HG02885 (cell line): Measurements from ENCODE around the gene MAP4K4.
"Not testable (repeated sequence)": the region's sequence is repeated elsewhere in the genome, so short reads cannot be mapped to it uniquely, and the experiment has no call there.

Source experiments
- ATAC-seq: cut with Tn5 transposase; IDR thresholded peaks from one replicate; pipeline ENCODE4 v1.9.1; 2021; ENCODE audit warnings: mild to moderate bottlenecking; ENCODE audit not compliant: unreplicated experiment, poor library complexity

Gene MAP4K4

DNA sequence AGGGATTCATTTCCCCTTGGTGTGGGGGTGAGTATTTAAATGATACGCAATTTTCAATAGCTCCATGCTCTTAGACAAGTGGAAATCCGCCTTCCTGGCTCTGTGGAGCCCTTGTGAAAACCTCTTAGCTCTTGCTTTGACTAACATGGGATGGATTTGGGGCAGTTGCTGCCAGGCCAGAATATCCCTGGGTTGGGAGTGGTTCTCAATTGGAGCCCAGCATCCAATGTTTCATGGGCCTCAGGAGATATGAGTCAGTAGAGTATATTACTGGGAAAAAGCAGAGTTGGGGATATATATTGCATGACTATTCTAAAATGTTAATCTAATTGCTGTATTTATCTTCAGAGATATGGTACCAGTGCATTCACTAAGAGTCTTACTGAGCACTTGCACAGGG is 189.8 kb downstream of the MAP4K4 start:
- ATAC-seq: no peak

GRCh38 chr2:101889460-101890098 is 192.1 kb downstream of the MAP4K4 start:
- ATAC-seq: no peak

DNA sequence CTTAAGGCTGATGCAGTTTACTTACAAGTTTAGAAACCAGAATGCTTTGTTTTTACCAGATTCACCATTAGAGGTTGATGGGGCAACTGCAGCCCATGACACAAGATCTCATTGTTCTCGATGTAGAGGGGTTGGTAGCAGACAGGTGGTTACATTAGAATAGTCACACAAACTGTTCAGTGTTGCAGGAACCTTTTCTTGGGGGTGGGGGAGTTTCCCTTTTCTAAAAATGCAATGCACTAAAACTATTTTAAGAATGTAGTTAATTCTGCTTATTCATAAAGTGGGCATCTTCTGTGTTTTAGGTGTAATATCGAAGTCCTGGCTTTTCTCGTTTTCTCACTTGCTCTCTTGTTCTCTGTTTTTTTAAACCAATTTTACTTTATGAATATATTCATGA is 194.9 kb downstream of the MAP4K4 start:
- ATAC-seq: peak; percentile 52

DNA sequence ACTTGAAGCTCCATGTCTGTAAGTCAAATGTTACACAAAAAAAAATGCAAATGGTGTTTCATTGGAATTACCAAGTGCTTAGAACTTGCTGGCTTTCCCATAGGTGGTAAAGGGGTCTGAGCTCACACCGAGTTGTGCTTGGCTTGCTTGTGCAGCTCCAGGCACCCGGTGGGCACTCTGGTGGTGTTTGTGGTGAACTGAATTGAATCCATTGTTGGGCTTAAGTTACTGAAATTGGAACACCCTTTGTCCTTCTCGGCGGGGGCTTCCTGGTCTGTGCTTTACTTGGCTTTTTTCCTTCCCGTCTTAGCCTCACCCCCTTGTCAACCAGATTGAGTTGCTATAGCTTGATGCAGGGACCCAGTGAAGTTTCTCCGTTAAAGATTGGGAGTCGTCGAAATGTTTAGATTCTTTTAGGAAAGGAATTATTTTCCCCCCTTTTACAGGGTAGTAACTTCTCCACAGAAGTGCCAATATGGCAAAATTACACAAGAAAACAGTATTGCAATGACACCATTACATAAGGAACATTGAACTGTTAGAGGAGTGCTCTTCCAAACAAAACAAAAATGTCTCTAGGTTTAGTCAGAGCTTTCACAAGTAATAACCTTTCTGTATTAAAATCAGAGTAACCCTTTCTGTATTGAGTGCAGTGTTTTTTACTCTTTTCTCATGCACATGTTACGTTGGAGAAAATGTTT is 196.3 kb downstream of the MAP4K4 start:
- ATAC-seq: no peak

DNA sequence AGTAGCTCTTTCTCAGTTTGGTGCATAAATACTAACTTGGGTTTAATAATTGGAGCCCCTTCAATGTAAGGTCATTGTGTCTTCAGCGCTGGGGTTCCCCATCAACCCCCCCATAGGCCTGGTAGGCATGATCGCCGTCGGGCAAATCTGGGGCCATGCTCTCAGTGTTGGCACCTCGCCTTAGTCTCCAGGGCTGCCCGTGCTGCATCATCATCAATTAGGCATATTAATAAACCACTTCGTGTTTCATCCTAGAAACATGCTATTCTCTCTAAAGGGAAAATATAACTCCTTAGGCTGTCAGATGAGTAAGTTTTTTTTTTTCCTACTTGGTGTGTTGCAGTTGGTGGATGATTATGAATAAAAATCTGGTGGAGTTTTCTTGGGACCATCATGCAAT is 197.5 kb downstream of the MAP4K4 start:
- ATAC-seq: no peak

GRCh38 chr2:101895819-101896322 is 198.4 kb downstream of the MAP4K4 start:
- no peak for ATAC-seq

DNA sequence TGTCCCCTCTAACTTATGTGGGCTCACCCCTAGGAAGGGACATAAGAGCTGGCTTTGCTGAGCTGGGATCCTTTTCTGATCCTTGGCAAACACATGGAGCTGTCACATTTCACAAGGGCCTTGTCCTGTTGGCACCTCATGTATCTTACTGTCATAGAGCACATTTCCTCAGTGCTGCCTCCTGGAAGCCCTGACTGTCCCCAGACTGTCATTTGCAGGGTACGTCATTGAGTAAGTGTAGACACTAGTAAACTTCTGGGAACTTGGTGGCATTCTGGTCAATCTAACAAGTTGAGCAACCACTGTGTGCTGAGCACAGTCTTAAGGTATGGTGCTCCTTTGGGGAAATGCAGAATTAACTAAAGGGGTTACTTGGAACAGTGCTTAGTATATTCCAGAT is 199.8 kb downstream of the MAP4K4 start:
- ATAC-seq: no peak

DNA sequence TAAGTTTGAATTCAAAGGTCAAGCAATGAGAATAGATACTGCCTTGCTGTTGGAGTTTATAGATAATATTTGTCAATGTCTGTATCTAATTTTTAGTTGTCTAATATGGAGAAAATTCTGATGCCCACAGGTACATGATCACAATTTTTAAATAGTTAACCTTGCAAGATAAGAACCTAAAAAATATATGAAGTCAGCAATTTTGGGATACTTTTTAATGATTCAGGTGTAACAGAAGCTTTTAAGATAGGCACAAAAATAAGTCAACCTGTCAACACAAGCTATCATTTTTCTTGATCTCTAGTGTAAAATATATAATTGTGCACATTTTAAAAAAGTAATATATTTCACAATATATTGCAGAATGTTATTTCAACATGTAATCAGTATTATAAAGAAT is 201.8 kb downstream of the MAP4K4 start:
- no peak for ATAC-seq

DNA sequence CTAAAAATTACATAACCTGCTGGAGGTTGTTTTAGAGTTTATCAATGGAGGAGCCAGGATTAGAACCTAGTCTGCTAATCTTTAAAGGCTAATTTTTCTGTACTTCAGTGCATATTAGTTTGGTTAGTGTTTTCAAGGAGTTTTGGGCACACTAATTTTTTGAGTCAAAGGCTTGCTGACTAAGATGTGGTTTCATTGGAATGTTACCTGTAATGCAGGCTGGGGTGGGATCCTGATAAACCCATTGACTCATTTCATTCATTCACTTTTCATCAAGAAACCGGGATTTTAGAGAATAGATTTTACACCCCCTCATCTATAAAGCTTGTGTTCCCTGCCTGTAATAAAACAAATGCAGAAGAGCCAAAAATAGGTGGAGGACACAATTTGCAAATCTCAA is 202.4 kb downstream of the MAP4K4 start:
- no peak for ATAC-seq

DNA sequence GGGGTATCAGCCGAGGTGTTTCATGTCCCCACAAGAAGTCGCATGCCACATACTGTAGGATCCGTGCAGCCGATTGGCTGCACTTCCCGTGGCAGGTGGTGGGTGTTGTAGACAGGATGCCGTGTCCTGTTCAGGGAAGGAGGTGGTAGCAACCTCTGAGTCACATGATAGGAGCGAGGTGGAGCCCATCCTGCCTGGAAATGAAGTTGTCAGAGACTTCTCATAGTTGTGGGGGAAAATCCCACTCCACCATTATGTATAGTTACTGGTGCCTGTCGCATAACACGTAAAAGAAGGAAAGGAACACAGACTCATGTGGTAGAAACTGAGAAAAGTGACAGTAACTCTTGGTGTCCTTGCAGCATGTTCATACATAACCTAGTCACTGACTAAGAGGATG is 202.9 kb downstream of the MAP4K4 start:
- peak; percentile 94 for ATAC-seq

GRCh38 chr2:101901241-101901640 is 203.7 kb downstream of the MAP4K4 start:
- no peak for ATAC-seq

GRCh38 chr2:101902169-101902568 is 204.7 kb downstream of the MAP4K4 start:
- ATAC-seq: no peak

- ATAC-seq: no peak
Observed at GRCh38 chr2:101904916-101905315, 207.4 kb downstream of the MAP4K4 start.

DNA sequence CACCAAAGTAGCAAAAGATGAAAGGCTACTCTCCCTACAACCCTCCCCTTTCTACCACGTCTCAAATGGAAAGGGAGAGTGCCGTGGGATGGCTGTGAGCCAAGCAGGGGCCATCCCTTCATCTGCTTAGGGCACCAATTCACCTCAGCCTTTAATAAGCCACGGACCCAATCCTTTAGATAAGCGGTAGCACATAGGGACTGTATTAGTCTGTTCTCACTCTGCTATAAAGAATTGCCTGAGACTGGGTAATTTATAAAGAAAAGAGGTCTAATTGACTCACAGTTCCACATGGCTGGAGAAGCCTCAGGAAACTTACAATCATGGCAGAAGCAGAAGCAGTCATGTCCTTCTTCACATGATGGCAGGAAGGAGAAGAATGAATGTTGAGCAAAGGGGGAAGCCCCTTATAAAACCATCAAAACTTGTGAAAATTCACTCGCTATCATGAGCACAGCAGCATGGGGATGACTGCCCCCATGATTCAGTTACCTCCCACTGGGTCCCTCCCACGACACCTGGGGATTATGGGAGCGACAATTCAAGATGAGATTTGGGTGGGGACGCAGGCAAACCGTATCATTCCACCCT is 208.3 kb downstream of the MAP4K4 start:
- no peak for ATAC-seq

GRCh38 chr2:101909760-101910159 is 212.3 kb downstream of the MAP4K4 start:
- ATAC-seq: no peak

DNA sequence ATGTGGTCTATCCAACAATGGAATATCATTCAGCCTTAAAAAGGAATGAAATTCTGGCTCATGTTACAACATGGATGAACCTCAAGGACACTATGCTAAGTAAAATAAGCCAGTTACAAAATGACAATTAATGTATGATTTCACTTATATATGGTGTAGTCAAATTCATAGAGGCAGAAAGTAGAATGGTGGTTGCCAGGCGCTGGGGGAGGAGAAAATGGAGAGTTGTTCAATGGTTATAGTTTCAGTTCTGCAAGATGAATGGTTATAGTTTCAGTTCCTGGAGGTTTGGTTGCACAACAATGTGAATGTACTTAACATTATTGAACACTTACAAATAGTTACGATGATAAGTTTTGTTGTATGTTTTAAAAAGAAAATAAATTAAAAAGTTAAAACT is 215.0 kb downstream of the MAP4K4 start:
- ATAC-seq: peak; percentile 94

GRCh38 chr2:101921319-101921952 is 223.9 kb downstream of the MAP4K4 start:
- peak; percentile 61 for ATAC-seq

DNA sequence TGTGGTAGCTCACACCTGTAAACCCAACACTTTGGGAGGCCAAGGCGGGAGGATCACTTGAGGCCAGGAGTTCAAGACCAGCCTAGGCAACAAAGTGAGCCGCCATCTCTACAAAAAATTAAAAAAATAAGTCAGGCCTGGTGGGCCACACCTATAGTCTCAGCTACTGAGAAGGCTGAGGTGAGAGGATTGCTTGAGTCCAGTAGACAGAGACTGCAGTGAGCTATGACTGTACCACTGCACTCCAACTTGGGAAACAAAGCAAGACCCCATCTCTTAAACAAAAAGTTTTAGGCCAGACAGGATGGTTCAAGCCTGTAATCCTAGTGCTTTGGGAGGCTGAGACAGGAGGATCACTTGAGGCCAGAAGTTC is 224.4 kb downstream of the MAP4K4 start:
- ATAC-seq: no peak

- ATAC-seq: not testable (repeated sequence)
Observed at GRCh38 chr2:101924311-101924710, 226.8 kb downstream of the MAP4K4 start.

GRCh38 chr2:101930019-101930418 is 232.5 kb downstream of the MAP4K4 start:
- no peak for ATAC-seq

DNA sequence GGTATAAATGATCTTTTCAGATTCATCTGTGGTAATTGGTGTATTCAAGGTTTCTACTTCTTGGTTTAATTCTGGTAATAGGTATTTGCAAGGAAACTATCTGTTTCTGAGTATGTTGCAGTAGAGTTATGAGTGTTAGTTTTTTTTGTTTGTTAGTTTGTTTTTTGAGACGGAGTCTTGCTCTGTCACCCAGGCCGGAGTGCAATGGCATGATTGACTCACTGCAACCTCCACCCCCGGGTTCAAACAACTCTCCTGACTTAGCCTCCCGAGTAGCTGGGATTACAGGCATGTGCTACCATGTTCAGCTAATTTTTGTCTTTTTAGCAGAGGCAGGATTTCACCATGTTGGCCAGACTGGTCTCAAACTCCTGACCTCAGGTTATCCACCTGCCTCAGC is 233.3 kb downstream of the MAP4K4 start:
- ATAC-seq: no peak
